Endodermal cell (in vitro differentiated cells): ENCODE data around the gene CUL7. TPM values are rescaled to one million over a fixed set of nuclear protein-coding genes. Genes with fewer than 3 reads are reported as not detected.
"Not testable (repeated sequence)": the region's sequence is repeated elsewhere in the genome, so short reads cannot be mapped to it uniquely, and the experiment has no call there.

ENCODE experiments used
- DNase-seq: peaks from one replicate; pipeline ENCODE4 v3.0.0-alpha.2; 2017
- H3K27ac ChIP-seq: 2 replicates; pipeline ENCODE4 v1.5.1; 2013; ENCODE audit warnings: mild to moderate bottlenecking, low read depth, low read length, moderate library complexity
- H3K27me3 ChIP-seq: 2 replicates; pipeline ENCODE4 v1.6.1; 2013; ENCODE audit warnings: mild to moderate bottlenecking, low read length, moderate library complexity; ENCODE audit not compliant: insufficient read depth, control insufficient read depth, poor library complexity, severe bottlenecking
- H3K36me3 ChIP-seq: 2 replicates; pipeline ENCODE4 v1.7.0; 2013; ENCODE audit warnings: mild to moderate bottlenecking, low read length, moderate library complexity; ENCODE audit not compliant: control insufficient read depth, insufficient read depth
- H3K4me1 ChIP-seq: one replicate; pipeline ENCODE4 v1.7.0; 2013; ENCODE audit warnings: low read length; ENCODE audit not compliant: control insufficient read depth, insufficient read depth
- H3K4me3 ChIP-seq: 2 replicates; pipeline ENCODE4 v1.5.1; 2013; ENCODE audit warnings: mild to moderate bottlenecking, low read length, moderate library complexity
- H3K9ac ChIP-seq: 2 replicates; pipeline ENCODE4 v1.6.1; 2013; ENCODE audit warnings: mild to moderate bottlenecking, low read length, moderate library complexity; ENCODE audit not compliant: poor library complexity, severe bottlenecking; ENCODE audit errors: extremely low read depth
- H3K9me3 ChIP-seq: 2 replicates; pipeline ENCODE4 v1.6.1; 2013; ENCODE audit warnings: mild to moderate bottlenecking, low read length, moderate library complexity; ENCODE audit not compliant: control insufficient read depth
- H3K27ac Mint-ChIP-seq: 2 replicates; pipeline ENCODE4 v1.8.0; 2020; ENCODE audit warnings: mixed read lengths
- H3K27me3 Mint-ChIP-seq: 2 replicates; pipeline ENCODE4 v1.8.0; 2021; ENCODE audit warnings: mild to moderate bottlenecking, mixed read lengths; ENCODE audit not compliant: insufficient read depth
- H3K36me3 Mint-ChIP-seq: 2 replicates; pipeline ENCODE4 v1.8.0; 2020; ENCODE audit warnings: low read depth, mixed read lengths
- H3K4me1 Mint-ChIP-seq: 2 replicates; pipeline ENCODE4 v1.8.0; 2020; ENCODE audit warnings: mixed read lengths
- H3K4me3 Mint-ChIP-seq: 2 replicates; pipeline ENCODE4 v1.8.0; 2020; ENCODE audit warnings: mild to moderate bottlenecking, moderate library complexity, mixed read lengths
- H3K9me3 Mint-ChIP-seq: 2 replicates; pipeline ENCODE4 v1.8.0; 2020; ENCODE audit warnings: mild to moderate bottlenecking, mixed read lengths
- CTCF ChIP-seq: fragments of 200-600 bp; sonication (generic); conservative IDR thresholded peaks from 2 replicates; pipeline ENCODE4 v1.5.0; 2021; ENCODE audit warnings: antibody characterized with exemption, mild to moderate bottlenecking
- WGBS, 2 experiments: methylation state at CpG; one replicate each; pipeline versions ENCODE4 v1.1.5 to v1.1.7; 2013; ENCODE audit warnings: missing lambda C conversion rate in 2 of 2, mixed read lengths in 1 of 2; ENCODE audit not compliant: insufficient coverage in 1 of 2, insufficient read length in 1 of 2; 5-methylcytosine and 5-hydroxymethylcytosine counted together
- total RNA-seq, 2 donors: library from RNA; stranded (reverse); fragmentation: NEBNext Ultra II Directional in 1 of 2; extraction: Animal tissue kit (Norgen Biotek cat#: 25700) in 1 of 2; gene quantifications; 2 replicates in 1 of 2; 3 replicates in 1 of 2; pipeline ENCODE4 v1.2.1, GENCODE V29; 2021

The CUL7 gene
- total RNA-seq, 2 donors from 2014 or later: 39.0 to 51.7 TPM

DNA sequence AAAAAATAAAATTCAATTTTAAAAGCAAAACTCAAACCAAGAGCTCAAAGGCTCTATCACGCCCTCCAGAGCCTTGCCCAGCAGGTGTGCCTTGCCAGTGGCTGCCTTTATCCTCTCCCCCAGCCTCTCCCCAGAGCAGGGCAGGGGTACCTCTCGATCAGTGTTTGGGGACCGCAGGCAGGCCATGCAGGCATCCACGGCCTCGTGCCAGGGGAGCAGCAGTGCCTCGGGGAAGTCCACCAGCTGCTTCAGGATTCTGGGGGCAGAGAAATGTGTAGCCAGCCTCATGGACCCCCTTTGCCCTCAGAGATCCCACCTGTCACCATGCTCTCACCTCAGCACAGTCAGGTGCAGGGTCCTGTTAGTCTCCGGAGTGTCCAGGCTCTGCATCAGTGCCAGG lies 5.7 kb downstream of the CUL7 start:
- 94 to 100% methylated on average over 3 to 7 of the region's 7 CpGs for whole genome bisulfite sequencing, 2 experiments

DNA sequence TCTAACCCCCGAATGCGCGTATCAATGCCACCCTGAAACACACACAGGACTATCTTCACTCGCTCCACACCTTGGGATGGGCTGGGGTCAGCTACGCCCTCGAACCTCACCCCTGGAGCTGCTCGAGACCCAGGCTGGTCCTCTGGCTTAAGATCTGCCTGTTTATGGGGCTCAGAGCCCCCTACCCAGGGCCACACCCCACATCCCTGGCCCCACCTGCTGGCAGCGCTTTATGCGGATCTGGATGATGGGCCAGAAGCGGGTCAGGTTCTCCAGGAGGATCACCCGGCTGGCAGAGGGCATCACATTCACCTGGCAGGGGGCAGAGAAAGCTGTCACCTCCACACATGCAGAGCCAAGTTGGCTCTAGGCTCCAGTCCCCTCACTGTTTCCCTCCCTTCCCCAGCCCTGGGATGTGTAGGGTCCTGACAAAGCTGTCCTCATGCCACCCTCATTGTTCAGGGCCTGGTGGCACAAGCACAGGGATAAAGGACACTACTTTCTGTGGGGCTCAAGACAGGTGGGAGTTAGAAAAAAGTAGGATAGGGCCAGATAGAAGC lies 8.2 kb downstream of the CUL7 start:
- H3K4me1 ChIP-seq: no peaks in the 10 kb centered on the region
- Mint-ChIP-seq H3K27ac (no peak overlapping the region), H3K9me3 (no peaks in the 10 kb centered on the region), H3K27me3 (no peaks in the 10 kb centered on the region), H3K4me3 (no peak overlapping the region), H3K4me1 (peaks cover under 1% of the 10 kb centered on the region), H3K36me3 (peaks cover 70% of the 10 kb centered on the region)
- DNase-seq: no peak
- no peaks in the 10 kb centered on the region for H3K27me3 ChIP-seq
- no peak overlapping the region for H3K4me3 ChIP-seq
- no peak overlapping the region for H3K27ac ChIP-seq
- no peak for TF ChIP-seq CTCF
- no peaks in the 10 kb centered on the region for H3K9me3 ChIP-seq
- peaks cover 79% of the 10 kb centered on the region for H3K36me3 ChIP-seq
- 97% methylated on average over 9 to 11 of the region's 11 CpGs for WGBS, 2 experiments
- no peak overlapping the region for H3K9ac ChIP-seq

More for the DNA sequence above, 5.7 kb downstream of the CUL7 start:
- Mint-ChIP-seq H3K27me3 (no peaks in the 10 kb centered on the region), H3K36me3 (peaks cover 73% of the 10 kb centered on the region), H3K9me3 (no peaks in the 10 kb centered on the region), H3K4me3 (no peak overlapping the region), H3K4me1 (peaks cover 21% of the 10 kb centered on the region), H3K27ac (no peak overlapping the region)
- Histone ChIP-seq H3K36me3 (peaks cover 76% of the 10 kb centered on the region), H3K4me3 (no peak overlapping the region), H3K27ac (no peak overlapping the region), H3K9me3 (no peaks in the 10 kb centered on the region), H3K9ac (no peak overlapping the region), H3K4me1 (peaks cover 3% of the 10 kb centered on the region), H3K27me3 (no peaks in the 10 kb centered on the region)
- DNase-seq: no peak
- no peak for TF ChIP-seq CTCF

DNA sequence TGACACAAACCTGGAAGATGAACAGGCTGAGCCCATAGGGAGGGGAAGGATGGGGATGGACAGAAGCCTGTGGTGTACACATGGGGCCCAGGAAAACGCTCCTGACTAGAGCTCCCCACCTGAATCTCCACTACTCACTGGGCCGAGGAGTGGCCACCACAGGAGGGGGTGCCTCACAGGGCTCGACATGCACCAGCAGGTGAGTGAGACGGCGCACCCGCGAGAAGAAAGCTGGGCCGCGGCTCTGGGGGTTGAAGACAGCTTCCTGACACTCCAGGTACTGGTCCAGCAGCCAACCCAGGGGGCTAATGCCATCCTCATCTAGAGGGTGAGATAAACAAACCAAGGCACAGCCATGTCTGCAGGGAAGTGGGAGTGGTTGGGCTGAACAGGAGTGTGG lies 10.3 kb downstream of the CUL7 start:
- WGBS, 2 experiments: 96% methylated on average over 7 to 9 of the region's 9 CpGs
- Histone ChIP-seq H3K4me3 (no peak overlapping the region), H3K27ac (no peak overlapping the region), H3K9me3 (no peaks in the 10 kb centered on the region), H3K4me1 (no peaks in the 10 kb centered on the region), H3K9ac (no peak overlapping the region), H3K27me3 (no peaks in the 10 kb centered on the region), H3K36me3 (peaks cover 71% of the 10 kb centered on the region)
- Mint-ChIP-seq H3K4me1 (no peaks in the 10 kb centered on the region), H3K9me3 (no peaks in the 10 kb centered on the region), H3K27me3 (no peaks in the 10 kb centered on the region), H3K4me3 (no peak overlapping the region), H3K36me3 (peaks cover 68% of the 10 kb centered on the region), H3K27ac (no peak overlapping the region)
- no peak for TF ChIP-seq CTCF
- no peak for DNase-seq

DNA sequence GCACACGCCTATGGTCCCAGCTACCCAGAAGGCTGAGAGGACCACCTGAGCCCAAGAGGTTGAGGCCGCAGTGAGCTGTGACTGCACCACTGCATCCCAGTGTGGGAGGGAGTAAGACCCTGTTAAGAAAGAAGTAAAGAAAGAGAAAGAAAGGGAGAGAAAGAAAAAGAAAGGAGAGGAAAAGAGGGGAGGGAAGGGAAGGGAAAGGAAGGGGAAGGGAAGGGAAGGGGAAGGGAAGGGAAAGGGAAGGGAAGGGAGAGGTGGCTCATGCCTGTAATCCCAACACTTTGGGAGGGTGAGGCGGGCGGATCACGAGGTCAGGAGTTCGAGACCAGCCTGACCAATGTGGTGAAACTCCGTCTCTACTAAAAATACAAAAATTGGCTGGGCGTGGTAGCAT lies 12.2 kb downstream of the CUL7 start:
- not testable (repeated sequence) for H3K9ac ChIP-seq, H3K4me1 Mint-ChIP-seq, H3K27me3 Mint-ChIP-seq, H3K9me3 Mint-ChIP-seq, DNase-seq, H3K27me3 ChIP-seq, H3K27ac ChIP-seq, H3K4me3 ChIP-seq, H3K27ac Mint-ChIP-seq, H3K9me3 ChIP-seq, H3K4me1 ChIP-seq, H3K4me3 Mint-ChIP-seq
- peaks cover 74% of the 10 kb centered on the region for H3K36me3 Mint-ChIP-seq
- peaks cover 72% of the 10 kb centered on the region for H3K36me3 ChIP-seq
- WGBS, 2 experiments: 93 to 94% methylated on average over 6 to 8 of the region's 8 CpGs
